ENCODE data around the gene CGGBP1. TPM values are rescaled to one million over a fixed set of nuclear protein-coding genes. Genes with fewer than 3 reads are reported as not detected.

Gene CGGBP1
- 55.7 and 81.2 TPM in 2 replicates for total RNA-seq

- peak; percentile 99 for DNase-seq (ENCODE audit: low read depth)
- TF ChIP-seq CTCF (IDR thresholded peaks at IDR 0.05; ENCODE audit: insufficient read depth, low read depth, low read length): no peak
- H3K4me3 ChIP-seq (ENCODE audit: low read depth, low read length): peak within 1 kb of the TSS; percentile 94
Measured at GRCh38 chr3:88058581-88059379, at the start of gene CGGBP1, which contains the start of gene ZNF654. TSS of gene CGGBP1 (minus strand) at chr3:88059005. CDS start at chr3:88055976, 3,029 bp downstream. TSS of gene ZNF654 (plus strand) at chr3:88059255. CDS start at chr3:88059320, 65 bp downstream.

GRCh38 chr3:88105325-88105724 is 46.5 kb upstream of the CGGBP1 start:
- DNase-seq (ENCODE audit: low read depth): no peak
- no peak for TF ChIP-seq CTCF (IDR thresholded peaks at IDR 0.05; ENCODE audit: insufficient read depth, low read depth, low read length)
- H3K4me3 ChIP-seq (ENCODE audit: low read depth, low read length): no peak overlapping the region

GRCh38 chr3:88101142-88101541 is 42.3 kb upstream of the CGGBP1 start:
- TF ChIP-seq CTCF (IDR thresholded peaks at IDR 0.05; ENCODE audit: insufficient read depth, low read depth, low read length): no peak
- peak; percentile 7 for DNase-seq (ENCODE audit: low read depth)
- H3K4me3 ChIP-seq (ENCODE audit: low read depth, low read length): no peak overlapping the region

- no peak for TF ChIP-seq CTCF (IDR thresholded peaks at IDR 0.05; ENCODE audit: insufficient read depth, low read depth, low read length)
- no peak for DNase-seq (ENCODE audit: low read depth)
- H3K4me3 ChIP-seq (ENCODE audit: low read depth, low read length): no peak overlapping the region
Measured at GRCh38 chr3:88093266-88093665, 34.5 kb upstream of the CGGBP1 start.

GRCh38 chr3:88092270-88092669 is 33.5 kb upstream of the CGGBP1 start:
- no peak for DNase-seq (ENCODE audit: low read depth)
- no peak for TF ChIP-seq CTCF (IDR thresholded peaks at IDR 0.05; ENCODE audit: insufficient read depth, low read depth, low read length)
- H3K4me3 ChIP-seq (ENCODE audit: low read depth, low read length): no peak overlapping the region

GRCh38 chr3:88090681-88091080 is 31.9 kb upstream of the CGGBP1 start:
- DNase-seq (ENCODE audit: low read depth): no peak
- no peak overlapping the region for H3K4me3 ChIP-seq (ENCODE audit: low read depth, low read length)
- no peak for TF ChIP-seq CTCF (IDR thresholded peaks at IDR 0.05; ENCODE audit: insufficient read depth, low read depth, low read length)
